ENCODE results near the gene DIP2C. TPM values are rescaled to one million over a fixed set of nuclear protein-coding genes. Genes with fewer than 3 reads are reported as not detected.

The DIP2C gene
- total RNA-seq, 1 experiment from 2014 or later: 11.0 TPM

DNA sequence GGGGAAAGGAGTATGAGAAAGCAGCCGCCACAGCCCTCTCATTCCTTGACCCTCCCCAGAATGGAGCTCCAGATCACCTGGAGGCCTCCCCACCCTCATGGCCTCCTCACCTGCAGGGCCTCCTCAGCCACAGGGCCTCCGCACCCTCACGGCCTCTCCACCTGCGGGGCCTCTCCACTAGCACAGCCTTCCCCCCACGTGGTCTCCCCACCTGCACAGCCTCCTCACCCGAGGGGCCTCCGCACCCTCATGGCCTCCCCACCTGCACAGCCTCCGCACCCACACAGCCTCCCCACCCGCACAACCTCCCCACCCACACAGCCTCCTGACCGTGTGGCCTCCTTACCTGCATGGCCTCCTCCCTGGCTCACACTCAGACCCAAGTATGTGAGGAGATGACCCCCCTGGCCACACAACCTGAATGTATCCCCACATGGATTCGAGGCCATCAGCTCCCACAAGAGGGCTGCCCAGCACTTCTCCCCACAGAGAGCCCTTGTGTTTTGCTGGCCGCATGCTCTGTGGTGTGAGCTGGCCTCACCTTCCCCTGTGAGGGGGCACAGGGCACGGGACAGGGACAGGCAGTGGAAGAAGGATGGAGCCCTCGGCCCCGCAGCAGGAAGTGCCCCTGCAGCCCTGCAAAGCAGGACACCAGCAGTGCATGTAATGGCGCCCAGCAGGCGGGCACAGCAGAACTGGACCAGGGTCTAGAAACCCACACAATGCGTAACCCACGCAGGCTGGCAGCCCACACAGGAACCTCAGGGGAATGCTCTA lies 3.1 kb downstream of the DIP2C start (continued):
- TF ChIP-seq, protein P1, sequence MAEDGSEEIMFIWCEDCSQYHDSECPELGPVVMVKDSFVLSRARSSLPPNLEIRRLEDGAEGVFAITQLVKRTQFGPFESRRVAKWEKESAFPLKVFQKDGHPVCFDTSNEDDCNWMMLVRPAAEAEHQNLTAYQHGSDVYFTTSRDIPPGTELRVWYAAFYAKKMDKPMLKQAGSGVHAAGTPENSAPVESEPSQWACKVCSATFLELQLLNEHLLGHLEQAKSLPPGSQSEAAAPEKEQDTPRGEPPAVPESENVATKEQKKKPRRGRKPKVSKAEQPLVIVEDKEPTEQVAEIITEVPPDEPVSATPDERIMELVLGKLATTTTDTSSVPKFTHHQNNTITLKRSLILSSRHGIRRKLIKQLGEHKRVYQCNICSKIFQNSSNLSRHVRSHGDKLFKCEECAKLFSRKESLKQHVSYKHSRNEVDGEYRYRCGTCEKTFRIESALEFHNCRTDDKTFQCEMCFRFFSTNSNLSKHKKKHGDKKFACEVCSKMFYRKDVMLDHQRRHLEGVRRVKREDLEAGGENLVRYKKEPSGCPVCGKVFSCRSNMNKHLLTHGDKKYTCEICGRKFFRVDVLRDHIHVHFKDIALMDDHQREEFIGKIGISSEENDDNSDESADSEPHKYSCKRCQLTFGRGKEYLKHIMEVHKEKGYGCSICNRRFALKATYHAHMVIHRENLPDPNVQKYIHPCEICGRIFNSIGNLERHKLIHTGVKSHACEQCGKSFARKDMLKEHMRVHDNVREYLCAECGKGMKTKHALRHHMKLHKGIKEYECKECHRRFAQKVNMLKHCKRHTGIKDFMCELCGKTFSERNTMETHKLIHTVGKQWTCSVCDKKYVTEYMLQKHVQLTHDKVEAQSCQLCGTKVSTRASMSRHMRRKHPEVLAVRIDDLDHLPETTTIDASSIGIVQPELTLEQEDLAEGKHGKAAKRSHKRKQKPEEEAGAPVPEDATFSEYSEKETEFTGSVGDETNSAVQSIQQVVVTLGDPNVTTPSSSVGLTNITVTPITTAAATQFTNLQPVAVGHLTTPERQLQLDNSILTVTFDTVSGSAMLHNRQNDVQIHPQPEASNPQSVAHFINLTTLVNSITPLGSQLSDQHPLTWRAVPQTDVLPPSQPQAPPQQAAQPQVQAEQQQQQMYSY (CRISPR knock-in tag; IDR thresholded peaks at IDR 0.05): no peak
- TF ChIP-seq ETV6 (CRISPR knock-in tag; IDR thresholded peaks at IDR 0.05): no peak
- TF ChIP-seq ELF4 (CRISPR knock-in tag; IDR thresholded peaks at IDR 0.05; ENCODE audit: low read depth): no peak
- no peak for TF ChIP-seq ZNF232 (CRISPR knock-in tag; IDR thresholded peaks at IDR 0.05)
- TF ChIP-seq ZNF138 (CRISPR knock-in tag; conservative IDR thresholded peaks at IDR 0.05): no peak
- TF ChIP-seq ZNF396 (CRISPR knock-in tag; IDR thresholded peaks at IDR 0.05; ENCODE audit: borderline replicate concordance): no peak
- TF ChIP-seq TP53 (CRISPR knock-in tag; IDR thresholded peaks at IDR 0.05): no peak
- TF ChIP-seq, protein P2, sequence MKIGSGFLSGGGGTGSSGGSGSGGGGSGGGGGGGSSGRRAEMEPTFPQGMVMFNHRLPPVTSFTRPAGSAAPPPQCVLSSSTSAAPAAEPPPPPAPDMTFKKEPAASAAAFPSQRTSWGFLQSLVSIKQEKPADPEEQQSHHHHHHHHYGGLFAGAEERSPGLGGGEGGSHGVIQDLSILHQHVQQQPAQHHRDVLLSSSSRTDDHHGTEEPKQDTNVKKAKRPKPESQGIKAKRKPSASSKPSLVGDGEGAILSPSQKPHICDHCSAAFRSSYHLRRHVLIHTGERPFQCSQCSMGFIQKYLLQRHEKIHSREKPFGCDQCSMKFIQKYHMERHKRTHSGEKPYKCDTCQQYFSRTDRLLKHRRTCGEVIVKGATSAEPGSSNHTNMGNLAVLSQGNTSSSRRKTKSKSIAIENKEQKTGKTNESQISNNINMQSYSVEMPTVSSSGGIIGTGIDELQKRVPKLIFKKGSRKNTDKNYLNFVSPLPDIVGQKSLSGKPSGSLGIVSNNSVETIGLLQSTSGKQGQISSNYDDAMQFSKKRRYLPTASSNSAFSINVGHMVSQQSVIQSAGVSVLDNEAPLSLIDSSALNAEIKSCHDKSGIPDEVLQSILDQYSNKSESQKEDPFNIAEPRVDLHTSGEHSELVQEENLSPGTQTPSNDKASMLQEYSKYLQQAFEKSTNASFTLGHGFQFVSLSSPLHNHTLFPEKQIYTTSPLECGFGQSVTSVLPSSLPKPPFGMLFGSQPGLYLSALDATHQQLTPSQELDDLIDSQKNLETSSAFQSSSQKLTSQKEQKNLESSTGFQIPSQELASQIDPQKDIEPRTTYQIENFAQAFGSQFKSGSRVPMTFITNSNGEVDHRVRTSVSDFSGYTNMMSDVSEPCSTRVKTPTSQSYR (CRISPR knock-in tag; IDR thresholded peaks at IDR 0.05): no peak
- TF ChIP-seq, protein P3, sequence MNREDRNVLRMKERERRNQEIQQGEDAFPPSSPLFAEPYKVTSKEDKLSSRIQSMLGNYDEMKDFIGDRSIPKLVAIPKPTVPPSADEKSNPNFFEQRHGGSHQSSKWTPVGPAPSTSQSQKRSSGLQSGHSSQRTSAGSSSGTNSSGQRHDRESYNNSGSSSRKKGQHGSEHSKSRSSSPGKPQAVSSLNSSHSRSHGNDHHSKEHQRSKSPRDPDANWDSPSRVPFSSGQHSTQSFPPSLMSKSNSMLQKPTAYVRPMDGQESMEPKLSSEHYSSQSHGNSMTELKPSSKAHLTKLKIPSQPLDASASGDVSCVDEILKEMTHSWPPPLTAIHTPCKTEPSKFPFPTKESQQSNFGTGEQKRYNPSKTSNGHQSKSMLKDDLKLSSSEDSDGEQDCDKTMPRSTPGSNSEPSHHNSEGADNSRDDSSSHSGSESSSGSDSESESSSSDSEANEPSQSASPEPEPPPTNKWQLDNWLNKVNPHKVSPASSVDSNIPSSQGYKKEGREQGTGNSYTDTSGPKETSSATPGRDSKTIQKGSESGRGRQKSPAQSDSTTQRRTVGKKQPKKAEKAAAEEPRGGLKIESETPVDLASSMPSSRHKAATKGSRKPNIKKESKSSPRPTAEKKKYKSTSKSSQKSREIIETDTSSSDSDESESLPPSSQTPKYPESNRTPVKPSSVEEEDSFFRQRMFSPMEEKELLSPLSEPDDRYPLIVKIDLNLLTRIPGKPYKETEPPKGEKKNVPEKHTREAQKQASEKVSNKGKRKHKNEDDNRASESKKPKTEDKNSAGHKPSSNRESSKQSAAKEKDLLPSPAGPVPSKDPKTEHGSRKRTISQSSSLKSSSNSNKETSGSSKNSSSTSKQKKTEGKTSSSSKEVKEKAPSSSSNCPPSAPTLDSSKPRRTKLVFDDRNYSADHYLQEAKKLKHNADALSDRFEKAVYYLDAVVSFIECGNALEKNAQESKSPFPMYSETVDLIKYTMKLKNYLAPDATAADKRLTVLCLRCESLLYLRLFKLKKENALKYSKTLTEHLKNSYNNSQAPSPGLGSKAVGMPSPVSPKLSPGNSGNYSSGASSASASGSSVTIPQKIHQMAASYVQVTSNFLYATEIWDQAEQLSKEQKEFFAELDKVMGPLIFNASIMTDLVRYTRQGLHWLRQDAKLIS (CRISPR knock-in tag; IDR thresholded peaks at IDR 0.05; ENCODE audit: borderline replicate concordance): no peak
- TF ChIP-seq EMX1 (CRISPR knock-in tag; IDR thresholded peaks at IDR 0.05): no peak
- TF ChIP-seq NR1H2 (CRISPR knock-in tag; IDR thresholded peaks at IDR 0.05): no peak
- TF ChIP-seq SP1 (CRISPR knock-in tag; conservative IDR thresholded peaks at IDR 0.05): no peak

DNA sequence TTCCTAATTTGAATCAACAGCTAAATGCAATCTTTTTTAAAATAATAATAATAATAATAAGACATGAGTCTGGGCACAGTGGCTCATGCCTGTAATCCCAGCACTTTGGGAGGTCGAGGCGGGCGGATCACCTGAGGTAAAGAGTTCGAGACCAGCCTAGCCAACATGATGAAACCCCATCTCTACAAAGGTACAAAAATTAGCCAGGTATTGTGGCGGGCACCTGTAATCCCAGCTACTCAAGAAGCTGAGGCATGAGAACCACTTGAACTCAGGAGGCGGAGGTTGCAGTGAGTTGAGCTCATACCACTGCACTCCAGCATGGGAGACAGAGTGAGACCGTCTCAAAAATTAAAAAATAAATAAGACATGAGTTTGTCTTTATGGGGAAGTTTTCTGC lies 3.9 kb downstream of the DIP2C start:
- ChIA-PET CTCF (no interaction called here), POLR2A (no interaction called here)
- Mint-ChIP-seq H3K9me3 (no peaks in the 10 kb centered on the region), H3K27ac (no peak overlapping the region), H3K4me3 (no peak overlapping the region), H3K4me1 (peaks cover 21% of the 10 kb centered on the region), H3K36me3 (no peaks in the 10 kb centered on the region), H3K27me3 (ENCODE audit: low read depth) (peaks cover 21% of the 10 kb centered on the region)
- no peak for DNase-seq (ENCODE audit: low spot score)
- no peak for ATAC-seq
- TF ChIP-seq, protein P4, sequence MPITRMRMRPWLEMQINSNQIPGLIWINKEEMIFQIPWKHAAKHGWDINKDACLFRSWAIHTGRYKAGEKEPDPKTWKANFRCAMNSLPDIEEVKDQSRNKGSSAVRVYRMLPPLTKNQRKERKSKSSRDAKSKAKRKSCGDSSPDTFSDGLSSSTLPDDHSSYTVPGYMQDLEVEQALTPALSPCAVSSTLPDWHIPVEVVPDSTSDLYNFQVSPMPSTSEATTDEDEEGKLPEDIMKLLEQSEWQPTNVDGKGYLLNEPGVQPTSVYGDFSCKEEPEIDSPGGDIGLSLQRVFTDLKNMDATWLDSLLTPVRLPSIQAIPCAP (CRISPR knock-in tag; IDR thresholded peaks at IDR 0.05): no peak
- TF ChIP-seq, protein P5, sequence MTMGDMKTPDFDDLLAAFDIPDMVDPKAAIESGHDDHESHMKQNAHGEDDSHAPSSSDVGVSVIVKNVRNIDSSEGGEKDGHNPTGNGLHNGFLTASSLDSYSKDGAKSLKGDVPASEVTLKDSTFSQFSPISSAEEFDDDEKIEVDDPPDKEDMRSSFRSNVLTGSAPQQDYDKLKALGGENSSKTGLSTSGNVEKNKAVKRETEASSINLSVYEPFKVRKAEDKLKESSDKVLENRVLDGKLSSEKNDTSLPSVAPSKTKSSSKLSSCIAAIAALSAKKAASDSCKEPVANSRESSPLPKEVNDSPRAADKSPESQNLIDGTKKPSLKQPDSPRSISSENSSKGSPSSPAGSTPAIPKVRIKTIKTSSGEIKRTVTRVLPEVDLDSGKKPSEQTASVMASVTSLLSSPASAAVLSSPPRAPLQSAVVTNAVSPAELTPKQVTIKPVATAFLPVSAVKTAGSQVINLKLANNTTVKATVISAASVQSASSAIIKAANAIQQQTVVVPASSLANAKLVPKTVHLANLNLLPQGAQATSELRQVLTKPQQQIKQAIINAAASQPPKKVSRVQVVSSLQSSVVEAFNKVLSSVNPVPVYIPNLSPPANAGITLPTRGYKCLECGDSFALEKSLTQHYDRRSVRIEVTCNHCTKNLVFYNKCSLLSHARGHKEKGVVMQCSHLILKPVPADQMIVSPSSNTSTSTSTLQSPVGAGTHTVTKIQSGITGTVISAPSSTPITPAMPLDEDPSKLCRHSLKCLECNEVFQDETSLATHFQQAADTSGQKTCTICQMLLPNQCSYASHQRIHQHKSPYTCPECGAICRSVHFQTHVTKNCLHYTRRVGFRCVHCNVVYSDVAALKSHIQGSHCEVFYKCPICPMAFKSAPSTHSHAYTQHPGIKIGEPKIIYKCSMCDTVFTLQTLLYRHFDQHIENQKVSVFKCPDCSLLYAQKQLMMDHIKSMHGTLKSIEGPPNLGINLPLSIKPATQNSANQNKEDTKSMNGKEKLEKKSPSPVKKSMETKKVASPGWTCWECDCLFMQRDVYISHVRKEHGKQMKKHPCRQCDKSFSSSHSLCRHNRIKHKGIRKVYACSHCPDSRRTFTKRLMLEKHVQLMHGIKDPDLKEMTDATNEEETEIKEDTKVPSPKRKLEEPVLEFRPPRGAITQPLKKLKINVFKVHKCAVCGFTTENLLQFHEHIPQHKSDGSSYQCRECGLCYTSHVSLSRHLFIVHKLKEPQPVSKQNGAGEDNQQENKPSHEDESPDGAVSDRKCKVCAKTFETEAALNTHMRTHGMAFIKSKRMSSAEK (CRISPR knock-in tag; IDR thresholded peaks at IDR 0.05; ENCODE audit: borderline replicate concordance): no peak
- TF ChIP-seq, protein P6, sequence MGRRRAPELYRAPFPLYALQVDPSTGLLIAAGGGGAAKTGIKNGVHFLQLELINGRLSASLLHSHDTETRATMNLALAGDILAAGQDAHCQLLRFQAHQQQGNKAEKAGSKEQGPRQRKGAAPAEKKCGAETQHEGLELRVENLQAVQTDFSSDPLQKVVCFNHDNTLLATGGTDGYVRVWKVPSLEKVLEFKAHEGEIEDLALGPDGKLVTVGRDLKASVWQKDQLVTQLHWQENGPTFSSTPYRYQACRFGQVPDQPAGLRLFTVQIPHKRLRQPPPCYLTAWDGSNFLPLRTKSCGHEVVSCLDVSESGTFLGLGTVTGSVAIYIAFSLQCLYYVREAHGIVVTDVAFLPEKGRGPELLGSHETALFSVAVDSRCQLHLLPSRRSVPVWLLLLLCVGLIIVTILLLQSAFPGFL (CRISPR knock-in tag; IDR thresholded peaks at IDR 0.05; ENCODE audit: borderline replicate concordance): no peak
- TF ChIP-seq ZNF416 (CRISPR knock-in tag; IDR thresholded peaks at IDR 0.05): no peak
- TF ChIP-seq SP1 (CRISPR knock-in tag; conservative IDR thresholded peaks at IDR 0.05): no peak
- TF ChIP-seq HMGA2 (CRISPR knock-in tag; IDR thresholded peaks at IDR 0.05): no peak
- TF ChIP-seq, protein P7, sequence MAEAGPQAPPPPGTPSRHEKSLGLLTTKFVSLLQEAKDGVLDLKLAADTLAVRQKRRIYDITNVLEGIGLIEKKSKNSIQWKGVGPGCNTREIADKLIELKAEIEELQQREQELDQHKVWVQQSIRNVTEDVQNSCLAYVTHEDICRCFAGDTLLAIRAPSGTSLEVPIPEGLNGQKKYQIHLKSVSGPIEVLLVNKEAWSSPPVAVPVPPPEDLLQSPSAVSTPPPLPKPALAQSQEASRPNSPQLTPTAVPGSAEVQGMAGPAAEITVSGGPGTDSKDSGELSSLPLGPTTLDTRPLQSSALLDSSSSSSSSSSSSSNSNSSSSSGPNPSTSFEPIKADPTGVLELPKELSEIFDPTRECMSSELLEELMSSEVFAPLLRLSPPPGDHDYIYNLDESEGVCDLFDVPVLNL (CRISPR knock-in tag; IDR thresholded peaks at IDR 0.05; ENCODE audit: borderline replicate concordance, low read depth): no peak

Measured in WTC11 (cell line).